SH-SY5Y (cell line): Measurements from ENCODE around the gene SFTPA1.

Experiments
- GATA2 ChIP-seq: IDR thresholded peaks from 2 replicates; pipeline ENCODE4 v1.6.1; 2011; ENCODE audit warnings: mild to moderate bottlenecking, low read depth, low read length
- GATA3 ChIP-seq: IDR thresholded peaks from 2 replicates; pipeline ENCODE4 v1.6.1; 2011; ENCODE audit warnings: low read depth, mild to moderate bottlenecking, low read length, moderate library complexity

GRCh38 chr10:79586933-79587332 lies 23.8 kb upstream of the SFTPA1 start:
- no peak for TF ChIP-seq GATA3
- no peak for TF ChIP-seq GATA2
